ENCODE measurements around the gene DTNB.

- TF ChIP-seq REST (IDR thresholded peaks at IDR 0.05; ENCODE audit: insufficient read depth in 1 of 2, low read depth in 2 of 2, low read length in 2 of 2) (no peak), POLR2AphosphoS5 (IDR thresholded peaks at IDR 0.05; ENCODE audit: low read depth, low read length) (no peak), SIN3A (IDR thresholded peaks at IDR 0.05; ENCODE audit: borderline replicate concordance, insufficient read depth, low read length) (no peak)
Measured at GRCh38 chr2:25570161-25570845, 103.1 kb downstream of the DTNB start.

Data from PFSK-1 (cell line).